Amygdala (tissue), 56 donors: ENCODE measurements around the gene DNALI1.
A peak's percentile ranks its signal among the peaks of the same experiment; 100 is the strongest.

Experiments used
- DNase-seq, 56 donors: peaks; one replicate each; lab custom pipeline; 2025; lab: John Stamatoyannopoulos, UW

DNALI1 gene

GRCh38 chr1:37599940-37600339, 43.2 kb downstream of the DNALI1 start:
- no peak for DNase-seq

GRCh38 chr1:37601441-37601840, 44.7 kb downstream of the DNALI1 start:
- no peak for DNase-seq

- DNase-seq = peak in 3 of 56 donors; percentile 1 to 3 (median 3)
These were observed 46.3 kb downstream of the DNALI1 start for GRCh38 chr1:37602750-37603694.

- no peak for DNase-seq
These were observed 48.4 kb downstream of the DNALI1 start for GRCh38 chr1:37605061-37605650.

- DNase-seq = no peak
These were observed 49.2 kb downstream of the DNALI1 start for GRCh38 chr1:37605806-37606474.

- no peak for DNase-seq
These were observed 49.9 kb downstream of the DNALI1 start for GRCh38 chr1:37606481-37607263.

GRCh38 chr1:37609002-37609401, 52.3 kb downstream of the DNALI1 start:
- DNase-seq = no peak

GRCh38 chr1:37609994-37610393, 53.3 kb downstream of the DNALI1 start:
- no peak for DNase-seq

- DNase-seq = no peak
These were observed 55.4 kb downstream of the DNALI1 start for GRCh38 chr1:37612186-37612585.

- no peak for DNase-seq
These were observed 57.4 kb downstream of the DNALI1 start for GRCh38 chr1:37614105-37614504.

- no peak for DNase-seq
These were observed 59.6 kb downstream of the DNALI1 start for GRCh38 chr1:37616330-37616729.
